Stimulated activated CD4-positive, alpha-beta T cell treated with anti-CD3 and anti-CD28 coated beads, Interleukin-4, amount 100 ng/mL, for 24 hours (primary cell): ENCODE data around the gene ATAD3B.

ENCODE experiments used
- DNase-seq: peaks from one replicate; pipeline ENCODE4 v3.0.0-alpha.2; 2020

ATAD3B gene

DNA sequence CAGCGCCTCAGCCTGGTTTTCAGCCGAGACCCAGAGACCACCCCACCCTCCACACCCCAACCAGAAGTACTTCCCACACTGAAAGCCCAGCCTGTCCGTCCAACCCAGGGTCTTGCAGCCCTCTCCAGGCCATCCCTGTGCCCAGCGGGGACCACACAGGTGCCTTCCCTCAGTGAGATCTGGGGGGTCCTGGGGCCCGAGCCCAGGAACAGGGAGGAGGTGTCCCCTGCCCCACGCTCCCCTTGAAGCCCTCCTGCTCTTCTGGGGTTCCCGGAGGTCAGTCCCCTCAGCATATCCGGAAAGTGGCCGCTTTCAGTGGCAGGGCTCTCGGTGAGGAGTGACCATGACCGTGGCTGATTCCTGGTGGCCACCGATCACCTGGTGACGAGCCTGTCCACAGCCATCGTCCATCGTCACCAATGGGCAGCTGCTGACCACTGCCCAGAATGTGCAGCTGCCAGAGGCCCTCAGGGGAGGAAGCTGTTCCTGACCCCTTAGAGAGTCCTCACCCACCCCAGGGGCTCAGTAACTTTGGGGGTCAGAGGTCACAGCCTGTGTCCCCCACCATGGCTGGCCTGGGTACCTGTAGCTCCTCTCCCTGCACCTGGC lies 65.5 kb downstream of the ATAD3B start:
- no peak for DNase-seq

GRCh38 chr1:1537626-1538250 lies 66.2 kb downstream of the ATAD3B start:
- DNase-seq, result no peak

DNA sequence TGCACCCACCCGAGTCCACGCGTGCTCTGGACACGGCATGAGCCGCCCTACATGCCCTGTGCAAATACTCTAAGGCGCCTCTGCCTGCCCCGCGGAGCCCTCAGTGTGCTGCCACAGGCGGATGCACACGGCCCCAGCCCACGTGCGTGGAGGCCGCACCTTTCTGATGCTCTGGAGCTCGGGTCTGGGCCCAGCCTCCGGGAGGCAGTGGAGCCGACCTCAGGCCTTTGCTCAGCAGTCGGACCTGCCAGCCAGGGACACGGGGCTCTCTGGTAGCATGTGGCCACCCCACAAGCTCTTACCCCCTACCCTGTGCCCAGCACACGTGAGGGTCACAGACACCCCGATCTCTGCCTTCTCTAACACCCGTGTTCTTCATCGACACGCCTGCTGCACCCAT lies 66.8 kb downstream of the ATAD3B start:
- DNase-seq, result no peak

DNA sequence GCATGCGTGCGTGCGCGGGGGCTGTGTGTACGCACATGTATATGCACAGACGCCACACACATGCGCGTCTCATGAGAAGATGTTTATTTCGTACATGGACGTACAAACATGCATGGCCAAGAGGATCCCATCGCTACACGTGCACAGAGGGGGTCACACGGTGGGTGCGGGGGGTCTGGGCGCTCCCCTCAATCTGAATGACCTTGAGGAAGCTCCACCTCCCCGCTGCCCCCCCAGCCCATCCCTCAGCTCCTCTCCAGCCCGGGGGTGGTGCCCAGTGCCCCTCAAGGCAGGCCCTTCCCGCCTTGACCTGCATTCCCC lies 67.4 kb downstream of the ATAD3B start:
- no peak for DNase-seq

- DNase-seq, result no peak
Measured at GRCh38 chr1:1539310-1540089, 67.9 kb downstream of the ATAD3B start.

GRCh38 chr1:1540090-1540817 lies 68.7 kb downstream of the ATAD3B start, which contains the start of gene TMEM240:
Gene TMEM240, minus strand, starts transcription at chr1:1540624. Its CDS starts 278 bp downstream, at chr1:1540346.
- peak; percentile 57 for DNase-seq

GRCh38 chr1:1540818-1541628 lies 69.5 kb downstream of the ATAD3B start:
- DNase-seq, result no peak

GRCh38 chr1:1541956-1542765 lies 70.6 kb downstream of the ATAD3B start:
- no peak for DNase-seq

DNA sequence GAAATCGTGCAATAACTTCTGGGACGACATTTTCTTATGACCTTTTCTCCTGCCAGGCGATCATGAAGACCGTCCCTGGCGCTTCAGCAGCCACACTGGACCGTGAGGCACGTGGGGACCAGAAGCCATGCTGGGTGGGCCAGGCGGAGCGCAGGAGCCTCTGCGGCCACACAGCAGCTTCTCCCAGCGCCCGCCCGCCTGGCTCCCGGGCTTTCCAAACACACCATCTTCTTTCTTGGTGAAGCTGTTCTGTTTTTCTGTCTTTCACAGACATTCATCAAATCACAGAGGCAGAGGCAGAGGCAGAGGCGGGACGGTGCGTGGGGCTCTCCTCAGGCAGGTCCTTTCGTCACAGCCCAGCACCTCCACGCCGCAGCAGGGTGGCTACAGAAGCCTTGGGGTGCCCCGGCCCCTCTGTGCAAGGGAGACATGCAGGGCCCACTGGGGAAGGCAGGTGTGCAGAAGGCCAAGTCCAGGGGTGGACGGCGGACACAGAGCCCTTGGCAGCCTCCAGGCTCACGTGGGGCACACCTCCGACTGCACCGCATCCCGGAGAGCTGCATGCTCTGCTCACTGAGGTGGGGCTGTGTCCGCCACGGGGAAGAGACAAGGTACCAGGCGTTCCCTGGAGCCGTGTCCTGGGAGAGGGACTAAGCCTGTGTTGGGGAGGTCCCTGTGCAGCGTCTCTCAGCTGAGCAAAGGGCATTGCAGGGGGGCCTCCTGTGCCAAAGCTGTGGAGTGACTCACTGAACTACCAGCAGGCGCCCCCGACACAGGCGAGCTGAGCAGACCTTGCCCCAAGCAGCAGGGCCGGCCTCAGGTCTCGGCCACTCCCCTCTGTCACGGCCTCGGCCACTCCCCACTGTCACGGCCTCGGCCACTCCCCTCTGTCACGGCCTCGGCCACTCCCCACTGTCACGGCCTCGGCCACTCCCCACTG lies 71.5 kb downstream of the ATAD3B start:
- no peak for DNase-seq

- no peak for DNase-seq
Measured at GRCh38 chr1:1543706-1544099, 72.1 kb downstream of the ATAD3B start.

GRCh38 chr1:1544544-1544943 lies 73.0 kb downstream of the ATAD3B start:
- no peak for DNase-seq
